Measurements from ENCODE around the gene WFDC2.

The WFDC2 gene

GRCh38 chr20:45436732-45437485, 32.6 kb upstream of the WFDC2 start:
- H3K9me3 ChIP-seq (replicated peaks; ENCODE audit: low read length) = no peaks in the 10 kb centered on the region
- no peaks in the 10 kb centered on the region for H3K36me3 ChIP-seq (ENCODE audit: insufficient read depth, low read length)
- peak overlapping the region; percentile 78 for H3K4me3 ChIP-seq (ENCODE audit: low read length)
- H3K9ac ChIP-seq (ENCODE audit: low read depth, low read length) = peak overlapping the region; percentile 71
- no peaks in the 10 kb centered on the region for H3K27me3 ChIP-seq (ENCODE audit: control insufficient read depth, insufficient read depth, low read length)
- peak overlapping the region; percentile 84 for H3K4me2 ChIP-seq (ENCODE audit: low read length)
- H3K4me1 ChIP-seq (ENCODE audit: control insufficient read depth, insufficient read depth, low read length) = no peaks in the 10 kb centered on the region

GRCh38 chr20:45440424-45440823, 29.1 kb upstream of the WFDC2 start:
- Histone ChIP-seq H3K4me2 (ENCODE audit: low read length) (no peak overlapping the region), H3K9ac (ENCODE audit: low read depth, low read length) (no peak overlapping the region), H3K27me3 (ENCODE audit: control insufficient read depth, insufficient read depth, low read length) (peaks cover 25% of the 10 kb centered on the region), H3K36me3 (ENCODE audit: insufficient read depth, low read length) (no peaks in the 10 kb centered on the region), H3K4me1 (ENCODE audit: control insufficient read depth, insufficient read depth, low read length) (no peaks in the 10 kb centered on the region), H3K4me3 (ENCODE audit: low read length) (no peak overlapping the region), H3K9me3 (replicated peaks; ENCODE audit: low read length) (no peaks in the 10 kb centered on the region)

- Histone ChIP-seq H3K4me1 (ENCODE audit: control insufficient read depth, insufficient read depth, low read length) (no peaks in the 10 kb centered on the region), H3K36me3 (ENCODE audit: insufficient read depth, low read length) (no peaks in the 10 kb centered on the region), H3K27me3 (ENCODE audit: control insufficient read depth, insufficient read depth, low read length) (peaks cover 30% of the 10 kb centered on the region), H3K9ac (ENCODE audit: low read depth, low read length) (no peak overlapping the region), H3K4me3 (ENCODE audit: low read length) (no peak overlapping the region), H3K4me2 (ENCODE audit: low read length) (no peak overlapping the region), H3K9me3 (replicated peaks; ENCODE audit: low read length) (no peaks in the 10 kb centered on the region)
These were observed 28.5 kb upstream of the WFDC2 start for GRCh38 chr20:45440891-45441685.

- no peaks in the 10 kb centered on the region for H3K9me3 ChIP-seq (replicated peaks; ENCODE audit: low read length)
- H3K9ac ChIP-seq (ENCODE audit: low read depth, low read length) = no peak overlapping the region
- no peak overlapping the region for H3K4me2 ChIP-seq (ENCODE audit: low read length)
- no peak overlapping the region for H3K4me3 ChIP-seq (ENCODE audit: low read length)
- H3K27me3 ChIP-seq (ENCODE audit: control insufficient read depth, insufficient read depth, low read length) = peaks cover 34% of the 10 kb centered on the region
- no peaks in the 10 kb centered on the region for H3K4me1 ChIP-seq (ENCODE audit: control insufficient read depth, insufficient read depth, low read length)
- H3K36me3 ChIP-seq (ENCODE audit: insufficient read depth, low read length) = no peaks in the 10 kb centered on the region
These were observed 27.8 kb upstream of the WFDC2 start for GRCh38 chr20:45441746-45442145.

GRCh38 chr20:45444050-45444449, 25.5 kb upstream of the WFDC2 start:
- H3K4me3 ChIP-seq (ENCODE audit: low read length) = no peak overlapping the region
- no peak overlapping the region for H3K4me2 ChIP-seq (ENCODE audit: low read length)
- no peaks in the 10 kb centered on the region for H3K36me3 ChIP-seq (ENCODE audit: insufficient read depth, low read length)
- peaks cover 45% of the 10 kb centered on the region for H3K27me3 ChIP-seq (ENCODE audit: control insufficient read depth, insufficient read depth, low read length)
- H3K9ac ChIP-seq (ENCODE audit: low read depth, low read length) = no peak overlapping the region
- H3K9me3 ChIP-seq (replicated peaks; ENCODE audit: low read length) = no peaks in the 10 kb centered on the region
- no peaks in the 10 kb centered on the region for H3K4me1 ChIP-seq (ENCODE audit: control insufficient read depth, insufficient read depth, low read length)

- no peak overlapping the region for H3K4me3 ChIP-seq (ENCODE audit: low read length)
- no peak overlapping the region for H3K4me2 ChIP-seq (ENCODE audit: low read length)
- no peaks in the 10 kb centered on the region for H3K9me3 ChIP-seq (replicated peaks; ENCODE audit: low read length)
- no peak overlapping the region for H3K9ac ChIP-seq (ENCODE audit: low read depth, low read length)
- no peaks in the 10 kb centered on the region for H3K36me3 ChIP-seq (ENCODE audit: insufficient read depth, low read length)
- peaks cover 45% of the 10 kb centered on the region for H3K27me3 ChIP-seq (ENCODE audit: control insufficient read depth, insufficient read depth, low read length)
- no peaks in the 10 kb centered on the region for H3K4me1 ChIP-seq (ENCODE audit: control insufficient read depth, insufficient read depth, low read length)
These were observed 23.6 kb upstream of the WFDC2 start for GRCh38 chr20:45445805-45446562.

- peaks cover 38% of the 10 kb centered on the region for H3K27me3 ChIP-seq (ENCODE audit: control insufficient read depth, insufficient read depth, low read length)
- no peaks in the 10 kb centered on the region for H3K9me3 ChIP-seq (replicated peaks; ENCODE audit: low read length)
- no peak overlapping the region for H3K4me3 ChIP-seq (ENCODE audit: low read length)
- no peaks in the 10 kb centered on the region for H3K4me1 ChIP-seq (ENCODE audit: control insufficient read depth, insufficient read depth, low read length)
- H3K36me3 ChIP-seq (ENCODE audit: insufficient read depth, low read length) = no peaks in the 10 kb centered on the region
- no peak overlapping the region for H3K4me2 ChIP-seq (ENCODE audit: low read length)
- H3K9ac ChIP-seq (ENCODE audit: low read depth, low read length) = no peak overlapping the region
These were observed 21.3 kb upstream of the WFDC2 start for GRCh38 chr20:45448270-45448669.

GRCh38 chr20:45449528-45449927, 20.0 kb upstream of the WFDC2 start:
- Histone ChIP-seq H3K36me3 (ENCODE audit: insufficient read depth, low read length) (no peaks in the 10 kb centered on the region), H3K9ac (ENCODE audit: low read depth, low read length) (no peak overlapping the region), H3K27me3 (ENCODE audit: control insufficient read depth, insufficient read depth, low read length) (peaks cover 36% of the 10 kb centered on the region), H3K4me3 (ENCODE audit: low read length) (no peak overlapping the region), H3K4me1 (ENCODE audit: control insufficient read depth, insufficient read depth, low read length) (no peaks in the 10 kb centered on the region), H3K4me2 (ENCODE audit: low read length) (no peak overlapping the region), H3K9me3 (replicated peaks; ENCODE audit: low read length) (no peaks in the 10 kb centered on the region)

GRCh38 chr20:45450097-45450818, 19.3 kb upstream of the WFDC2 start:
- Histone ChIP-seq H3K4me2 (ENCODE audit: low read length) (no peak overlapping the region), H3K4me1 (ENCODE audit: control insufficient read depth, insufficient read depth, low read length) (no peaks in the 10 kb centered on the region), H3K36me3 (ENCODE audit: insufficient read depth, low read length) (no peaks in the 10 kb centered on the region), H3K9me3 (replicated peaks; ENCODE audit: low read length) (no peaks in the 10 kb centered on the region), H3K9ac (ENCODE audit: low read depth, low read length) (no peak overlapping the region), H3K27me3 (ENCODE audit: control insufficient read depth, insufficient read depth, low read length) (peaks cover 31% of the 10 kb centered on the region), H3K4me3 (ENCODE audit: low read length) (no peak overlapping the region)

- Histone ChIP-seq H3K4me3 (ENCODE audit: low read length) (no peak overlapping the region), H3K27me3 (ENCODE audit: control insufficient read depth, insufficient read depth, low read length) (peaks cover 30% of the 10 kb centered on the region), H3K9me3 (replicated peaks; ENCODE audit: low read length) (no peaks in the 10 kb centered on the region)
These were observed 17.3 kb upstream of the WFDC2 start for GRCh38 chr20:45452238-45452637.

More at GRCh38 chr20:45452238-45452637, 17.3 kb upstream of the WFDC2 start:
- Histone ChIP-seq H3K4me1 (ENCODE audit: control insufficient read depth, insufficient read depth, low read length) (no peaks in the 10 kb centered on the region), H3K4me2 (ENCODE audit: low read length) (no peak overlapping the region), H3K36me3 (ENCODE audit: insufficient read depth, low read length) (no peaks in the 10 kb centered on the region), H3K9ac (ENCODE audit: low read depth, low read length) (no peak overlapping the region)

Data from skeletal muscle satellite cell (primary cell).